ENCODE data around the gene TRAT1.

DNA sequence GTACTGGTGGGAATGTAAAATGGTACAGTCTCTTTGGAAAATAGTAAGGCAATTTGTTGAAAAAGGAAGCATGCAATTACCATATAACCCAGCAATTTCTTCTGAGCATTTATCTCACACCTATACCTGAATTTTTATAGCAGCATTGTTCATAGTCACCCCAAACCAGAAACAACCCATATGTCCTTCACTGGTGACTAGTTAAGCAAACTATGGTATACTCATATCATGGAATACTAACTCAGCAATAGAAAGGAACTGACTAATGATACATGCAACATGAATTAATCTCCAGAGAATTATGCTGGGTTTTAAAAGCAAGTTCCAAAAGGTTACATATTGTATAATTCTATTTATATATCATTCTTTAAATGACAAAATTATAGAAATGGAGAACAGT, 60.2 kb downstream of the TRAT1 start:
- TF ChIP-seq, protein P1, sequence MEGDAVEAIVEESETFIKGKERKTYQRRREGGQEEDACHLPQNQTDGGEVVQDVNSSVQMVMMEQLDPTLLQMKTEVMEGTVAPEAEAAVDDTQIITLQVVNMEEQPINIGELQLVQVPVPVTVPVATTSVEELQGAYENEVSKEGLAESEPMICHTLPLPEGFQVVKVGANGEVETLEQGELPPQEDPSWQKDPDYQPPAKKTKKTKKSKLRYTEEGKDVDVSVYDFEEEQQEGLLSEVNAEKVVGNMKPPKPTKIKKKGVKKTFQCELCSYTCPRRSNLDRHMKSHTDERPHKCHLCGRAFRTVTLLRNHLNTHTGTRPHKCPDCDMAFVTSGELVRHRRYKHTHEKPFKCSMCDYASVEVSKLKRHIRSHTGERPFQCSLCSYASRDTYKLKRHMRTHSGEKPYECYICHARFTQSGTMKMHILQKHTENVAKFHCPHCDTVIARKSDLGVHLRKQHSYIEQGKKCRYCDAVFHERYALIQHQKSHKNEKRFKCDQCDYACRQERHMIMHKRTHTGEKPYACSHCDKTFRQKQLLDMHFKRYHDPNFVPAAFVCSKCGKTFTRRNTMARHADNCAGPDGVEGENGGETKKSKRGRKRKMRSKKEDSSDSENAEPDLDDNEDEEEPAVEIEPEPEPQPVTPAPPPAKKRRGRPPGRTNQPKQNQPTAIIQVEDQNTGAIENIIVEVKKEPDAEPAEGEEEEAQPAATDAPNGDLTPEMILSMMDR (conservative IDR thresholded peaks at IDR 0.05), result no peak
- no peak for TF ChIP-seq ZFX (IDR thresholded peaks at IDR 0.05)

Data from C4-2B (cell line).